SK-N-SH treated with all-trans-retinoic acid at 6 μM for 48 hours (cell line): ENCODE data around the gene NEURL1B.

Source experiments
- ATAC-seq: fragments of 200-7000 bp; cut with Tn5 transposase; 3 replicates; pipeline ENCODE4 v1.9.1; 2020; ENCODE audit warnings: mild to moderate bottlenecking, moderate library complexity
- ARNTL ChIP-seq: fragments of 450-650 bp; formaldehyde crosslinking; IDR thresholded peaks from 2 replicates; pipeline ENCODE4 v1.5.0; 2020; ENCODE audit warnings: low read depth, mild to moderate bottlenecking, moderate library complexity, borderline replicate concordance
- BACH2 ChIP-seq: fragments of 250-450 bp; sonication (Bioruptor Pico); IDR thresholded peaks from 2 replicates; pipeline ENCODE4 v1.9.0; 2021; ENCODE audit warnings: mild to moderate bottlenecking, borderline replicate concordance
- CSDC2 ChIP-seq: fragments of 250-450 bp; sonication (Bioruptor Pico); IDR thresholded peaks from 2 replicates; pipeline ENCODE4 v1.5.0; 2020; ENCODE audit warnings: mild to moderate bottlenecking, moderate library complexity
- ESRRG ChIP-seq: fragments of 250-450 bp; sonication (Bioruptor Pico); IDR thresholded peaks from 2 replicates; pipeline ENCODE4 v1.6.1; 2021; ENCODE audit warnings: mild to moderate bottlenecking
- ISL1 ChIP-seq: fragments of 250-450 bp; sonication (Bioruptor Pico); IDR thresholded peaks from 2 replicates; pipeline ENCODE4 v2.1.2; 2022; ENCODE audit warnings: mild to moderate bottlenecking, moderate library complexity
- OSR1 ChIP-seq: fragments of 250-450 bp; sonication (Bioruptor Pico); IDR thresholded peaks from 2 replicates; pipeline ENCODE4 v1.8.0; 2022; ENCODE audit warnings: moderate library complexity, mild to moderate bottlenecking, inconsistent platforms
- PPARA ChIP-seq: fragments of 250-450 bp; sonication (Bioruptor Pico); IDR thresholded peaks from 2 replicates; pipeline ENCODE4 v1.5.0; 2020; ENCODE audit warnings: mild to moderate bottlenecking, borderline replicate concordance
- RARB ChIP-seq: fragments of 250-450 bp; sonication (Bioruptor Pico); IDR thresholded peaks from 2 replicates; pipeline ENCODE4 v1.8.0; 2021; ENCODE audit warnings: mild to moderate bottlenecking, moderate library complexity
- SNAI2 ChIP-seq: fragments of 250-450 bp; sonication (Bioruptor Pico); IDR thresholded peaks from 2 replicates; pipeline ENCODE4 v1.5.0; 2020; ENCODE audit warnings: mild to moderate bottlenecking, moderate library complexity
- TCF4 ChIP-seq: fragments of 250-450 bp; sonication (Bioruptor Pico); IDR thresholded peaks from 2 replicates; pipeline ENCODE4 v1.8.0; 2021; ENCODE audit warnings: mild to moderate bottlenecking, moderate library complexity, borderline replicate concordance
- TOX ChIP-seq: fragments of 250-450 bp; sonication (Bioruptor Pico); IDR thresholded peaks from 2 replicates; pipeline ENCODE4 v1.8.0; 2021; ENCODE audit warnings: mild to moderate bottlenecking, moderate library complexity, borderline replicate concordance
- ZC3H10 ChIP-seq: fragments of 250-450 bp; sonication (Bioruptor Pico); IDR thresholded peaks from 2 replicates; pipeline ENCODE4 v1.5.1; 2021; ENCODE audit warnings: mild to moderate bottlenecking, moderate library complexity
- ZFP3 ChIP-seq: fragments of 250-450 bp; sonication (Bioruptor Pico); IDR thresholded peaks from 2 replicates; pipeline ENCODE4 v1.5.0; 2020; ENCODE audit warnings: mild to moderate bottlenecking, moderate library complexity
- ZFP30 ChIP-seq: fragments of 450-650 bp; formaldehyde crosslinking; IDR thresholded peaks from 2 replicates; pipeline ENCODE4 v1.5.0; 2022; ENCODE audit warnings: mild to moderate bottlenecking, moderate library complexity
- ZNF565 ChIP-seq: fragments of 450-650 bp; formaldehyde crosslinking; conservative IDR thresholded peaks from 2 replicates; pipeline ENCODE4 v1.5.0; 2020; ENCODE audit warnings: low read depth, mild to moderate bottlenecking, moderate library complexity
- ZNF70 ChIP-seq: fragments of 450-650 bp; formaldehyde crosslinking; IDR thresholded peaks from 2 replicates; pipeline ENCODE4 v1.5.0; 2020; ENCODE audit warnings: mild to moderate bottlenecking, moderate library complexity
- ZNF8 ChIP-seq: fragments of 450-650 bp; formaldehyde crosslinking; IDR thresholded peaks from 2 replicates; pipeline ENCODE4 v1.5.0; 2020; ENCODE audit warnings: mild to moderate bottlenecking, moderate library complexity
- TF ChIP-seq, protein P1 (sequence below): fragments of 250-450 bp; sonication (Bioruptor Pico); IDR thresholded peaks from 2 replicates; pipeline ENCODE4 v1.8.0; 2020; ENCODE audit warnings: mild to moderate bottlenecking, moderate library complexity, borderline replicate concordance
- TF ChIP-seq, protein P2 (sequence below): fragments of 250-450 bp; sonication (Bioruptor Pico); IDR thresholded peaks from 2 replicates; pipeline ENCODE4 v1.8.0; 2021; ENCODE audit warnings: low read depth, mild to moderate bottlenecking, moderate library complexity, borderline replicate concordance
- TF ChIP-seq, protein P3 (sequence below): fragments of 250-450 bp; sonication (Bioruptor Pico); IDR thresholded peaks from 2 replicates; pipeline ENCODE4 v1.5.1; 2021; ENCODE audit warnings: mild to moderate bottlenecking, moderate library complexity
- TF ChIP-seq, protein P4 (sequence below): fragments of 250-450 bp; sonication (Bioruptor Pico); IDR thresholded peaks from 2 replicates; pipeline ENCODE4 v1.5.1; 2020; ENCODE audit warnings: low read depth, mild to moderate bottlenecking, moderate library complexity
- TF ChIP-seq, protein P5 (sequence below): fragments of 250-450 bp; sonication (Bioruptor Pico); IDR thresholded peaks from 2 replicates; pipeline ENCODE4 v1.5.0; 2020; ENCODE audit warnings: mild to moderate bottlenecking, moderate library complexity

Gene NEURL1B

DNA sequence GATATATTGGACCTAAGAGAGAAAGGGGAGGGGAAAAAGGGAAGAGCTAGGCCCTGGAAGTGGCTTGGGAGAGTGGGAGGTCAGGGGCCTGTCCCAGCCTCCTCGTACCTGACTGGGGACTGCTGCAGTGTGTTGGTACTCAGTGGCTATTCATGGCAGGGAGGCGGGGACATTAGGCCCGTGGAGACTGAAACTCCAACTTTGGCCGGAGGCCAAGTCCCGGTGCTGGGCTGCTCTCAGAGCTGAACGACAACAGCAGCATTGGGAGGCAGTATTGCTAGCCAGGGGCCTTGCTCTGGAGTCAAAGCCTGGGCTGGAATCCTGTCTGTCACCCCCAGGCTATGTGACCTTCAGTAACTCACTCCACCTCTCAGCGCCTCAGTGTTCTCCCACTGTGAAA lies 37.8 kb downstream of the NEURL1B start:
- ATAC-seq: no peak
- TF ChIP-seq BACH2 (no peak), PPARA (CRISPR knock-in tag) (no peak), ZFP3 (no peak), ISL1 (CRISPR knock-in tag) (no peak), ZFP30 (no peak), TCF4 (no peak), ZNF565 (no peak), ESRRG (CRISPR knock-in tag) (no peak), TOX (no peak), SNAI2 (CRISPR knock-in tag) (no peak), ZC3H10 (no peak), CSDC2 (CRISPR knock-in tag) (no peak)
- TF ChIP-seq, protein P1, sequence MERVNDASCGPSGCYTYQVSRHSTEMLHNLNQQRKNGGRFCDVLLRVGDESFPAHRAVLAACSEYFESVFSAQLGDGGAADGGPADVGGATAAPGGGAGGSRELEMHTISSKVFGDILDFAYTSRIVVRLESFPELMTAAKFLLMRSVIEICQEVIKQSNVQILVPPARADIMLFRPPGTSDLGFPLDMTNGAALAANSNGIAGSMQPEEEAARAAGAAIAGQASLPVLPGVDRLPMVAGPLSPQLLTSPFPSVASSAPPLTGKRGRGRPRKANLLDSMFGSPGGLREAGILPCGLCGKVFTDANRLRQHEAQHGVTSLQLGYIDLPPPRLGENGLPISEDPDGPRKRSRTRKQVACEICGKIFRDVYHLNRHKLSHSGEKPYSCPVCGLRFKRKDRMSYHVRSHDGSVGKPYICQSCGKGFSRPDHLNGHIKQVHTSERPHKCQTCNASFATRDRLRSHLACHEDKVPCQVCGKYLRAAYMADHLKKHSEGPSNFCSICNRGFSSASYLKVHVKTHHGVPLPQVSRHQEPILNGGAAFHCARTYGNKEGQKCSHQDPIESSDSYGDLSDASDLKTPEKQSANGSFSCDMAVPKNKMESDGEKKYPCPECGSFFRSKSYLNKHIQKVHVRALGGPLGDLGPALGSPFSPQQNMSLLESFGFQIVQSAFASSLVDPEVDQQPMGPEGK: no peak
- TF ChIP-seq, protein P2, sequence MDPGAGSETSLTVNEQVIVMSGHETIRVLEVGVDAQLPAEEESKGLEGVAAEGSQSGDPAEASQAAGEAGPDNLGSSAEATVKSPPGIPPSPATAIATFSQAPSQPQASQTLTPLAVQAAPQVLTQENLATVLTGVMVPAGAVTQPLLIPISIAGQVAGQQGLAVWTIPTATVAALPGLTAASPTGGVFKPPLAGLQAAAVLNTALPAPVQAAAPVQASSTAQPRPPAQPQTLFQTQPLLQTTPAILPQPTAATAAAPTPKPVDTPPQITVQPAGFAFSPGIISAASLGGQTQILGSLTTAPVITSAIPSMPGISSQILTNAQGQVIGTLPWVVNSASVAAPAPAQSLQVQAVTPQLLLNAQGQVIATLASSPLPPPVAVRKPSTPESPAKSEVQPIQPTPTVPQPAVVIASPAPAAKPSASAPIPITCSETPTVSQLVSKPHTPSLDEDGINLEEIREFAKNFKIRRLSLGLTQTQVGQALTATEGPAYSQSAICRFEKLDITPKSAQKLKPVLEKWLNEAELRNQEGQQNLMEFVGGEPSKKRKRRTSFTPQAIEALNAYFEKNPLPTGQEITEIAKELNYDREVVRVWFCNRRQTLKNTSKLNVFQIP: no peak
- TF ChIP-seq, protein P3, sequence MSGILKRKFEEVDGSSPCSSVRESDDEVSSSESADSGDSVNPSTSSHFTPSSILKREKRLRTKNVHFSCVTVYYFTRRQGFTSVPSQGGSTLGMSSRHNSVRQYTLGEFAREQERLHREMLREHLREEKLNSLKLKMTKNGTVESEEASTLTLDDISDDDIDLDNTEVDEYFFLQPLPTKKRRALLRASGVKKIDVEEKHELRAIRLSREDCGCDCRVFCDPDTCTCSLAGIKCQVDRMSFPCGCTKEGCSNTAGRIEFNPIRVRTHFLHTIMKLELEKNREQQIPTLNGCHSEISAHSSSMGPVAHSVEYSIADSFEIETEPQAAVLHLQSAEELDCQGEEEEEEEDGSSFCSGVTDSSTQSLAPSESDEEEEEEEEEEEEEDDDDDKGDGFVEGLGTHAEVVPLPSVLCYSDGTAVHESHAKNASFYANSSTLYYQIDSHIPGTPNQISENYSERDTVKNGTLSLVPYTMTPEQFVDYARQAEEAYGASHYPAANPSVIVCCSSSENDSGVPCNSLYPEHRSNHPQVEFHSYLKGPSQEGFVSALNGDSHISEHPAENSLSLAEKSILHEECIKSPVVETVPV (CRISPR knock-in tag): no peak
- TF ChIP-seq, protein P4, sequence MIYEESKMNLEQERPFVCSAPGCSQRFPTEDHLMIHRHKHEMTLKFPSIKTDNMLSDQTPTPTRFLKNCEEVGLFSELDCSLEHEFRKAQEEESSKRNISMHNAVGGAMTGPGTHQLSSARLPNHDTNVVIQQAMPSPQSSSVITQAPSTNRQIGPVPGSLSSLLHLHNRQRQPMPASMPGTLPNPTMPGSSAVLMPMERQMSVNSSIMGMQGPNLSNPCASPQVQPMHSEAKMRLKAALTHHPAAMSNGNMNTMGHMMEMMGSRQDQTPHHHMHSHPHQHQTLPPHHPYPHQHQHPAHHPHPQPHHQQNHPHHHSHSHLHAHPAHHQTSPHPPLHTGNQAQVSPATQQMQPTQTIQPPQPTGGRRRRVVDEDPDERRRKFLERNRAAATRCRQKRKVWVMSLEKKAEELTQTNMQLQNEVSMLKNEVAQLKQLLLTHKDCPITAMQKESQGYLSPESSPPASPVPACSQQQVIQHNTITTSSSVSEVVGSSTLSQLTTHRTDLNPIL (CRISPR knock-in tag): no peak

DNA sequence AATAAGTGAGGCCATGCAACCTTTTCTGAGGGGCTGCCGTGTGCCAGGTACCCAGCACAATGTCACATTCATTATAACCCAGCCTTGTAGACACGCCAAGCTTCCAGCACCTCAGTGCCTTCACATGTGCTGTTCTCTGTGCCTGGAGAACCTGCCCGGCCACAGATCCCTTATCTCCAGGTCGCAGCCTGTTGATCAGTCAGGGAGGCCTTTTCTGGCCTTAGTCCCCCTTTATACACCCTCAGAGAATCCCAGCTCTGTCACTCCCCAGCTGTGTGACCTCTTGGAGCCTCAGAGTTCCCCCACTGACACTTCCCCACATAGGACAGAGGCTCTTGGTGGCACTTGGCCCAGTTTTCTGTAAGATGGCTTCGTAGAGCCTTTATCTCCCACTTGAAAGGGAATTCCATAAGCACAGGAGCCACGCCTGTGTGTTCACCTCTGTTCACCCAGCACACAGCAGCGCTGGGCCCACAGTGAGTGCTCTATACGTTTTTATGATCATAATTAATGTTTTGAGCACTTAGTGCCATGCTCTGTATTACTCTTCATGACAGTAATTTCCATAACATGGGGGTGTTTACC lies 38.7 kb downstream of the NEURL1B start:
- ATAC-seq: no peak
- TF ChIP-seq PPARA (CRISPR knock-in tag): no peak
- TF ChIP-seq ZNF8 (CRISPR knock-in tag): no peak
- no peak for TF ChIP-seq BACH2
- no peak for TF ChIP-seq ZNF70
- TF ChIP-seq RARB: no peak
- TF ChIP-seq, protein P3 (CRISPR knock-in tag): no peak
- TF ChIP-seq ESRRG (CRISPR knock-in tag): no peak

DNA sequence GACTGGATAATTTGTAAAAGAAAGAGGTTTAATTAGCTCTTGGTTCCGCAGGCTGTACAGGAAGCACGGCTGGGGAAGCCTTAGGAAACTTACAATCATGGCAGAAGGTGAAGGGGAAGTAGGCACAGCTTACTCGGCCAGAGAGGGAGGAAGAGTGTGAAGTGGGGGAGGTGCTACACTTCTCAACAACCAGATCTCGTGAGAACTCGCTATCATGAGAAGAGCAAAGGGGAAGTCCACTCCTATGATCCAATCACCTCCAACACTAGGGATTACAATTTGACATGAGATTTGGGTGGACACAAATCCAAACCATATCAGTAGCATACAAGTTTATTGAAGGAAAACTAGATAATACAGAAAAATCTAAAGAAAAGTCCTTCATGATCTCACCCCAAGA lies 39.9 kb downstream of the NEURL1B start:
- no peak for ATAC-seq
- no peak for TF ChIP-seq PPARA (CRISPR knock-in tag)

DNA sequence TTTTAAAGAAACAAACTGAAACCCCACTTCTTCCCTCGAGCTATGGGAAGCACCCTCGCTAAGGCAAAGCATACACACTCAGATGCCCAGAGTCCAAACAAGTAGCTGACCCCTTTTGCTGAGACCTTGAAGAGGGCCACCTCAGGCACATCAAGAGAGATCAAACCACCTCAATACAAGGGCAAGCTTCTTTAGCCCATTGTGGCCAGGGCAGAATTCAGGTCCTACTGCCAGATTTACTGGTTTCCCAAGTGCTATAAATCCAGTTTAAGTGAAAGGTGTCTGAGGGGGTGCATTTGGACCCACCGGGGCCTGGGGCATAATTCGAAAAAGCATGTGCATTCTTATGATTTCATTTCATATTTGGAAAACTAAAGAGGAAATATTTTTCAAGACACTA lies 40.4 kb downstream of the NEURL1B start:
- no peak for ATAC-seq
- TF ChIP-seq, protein P5, sequence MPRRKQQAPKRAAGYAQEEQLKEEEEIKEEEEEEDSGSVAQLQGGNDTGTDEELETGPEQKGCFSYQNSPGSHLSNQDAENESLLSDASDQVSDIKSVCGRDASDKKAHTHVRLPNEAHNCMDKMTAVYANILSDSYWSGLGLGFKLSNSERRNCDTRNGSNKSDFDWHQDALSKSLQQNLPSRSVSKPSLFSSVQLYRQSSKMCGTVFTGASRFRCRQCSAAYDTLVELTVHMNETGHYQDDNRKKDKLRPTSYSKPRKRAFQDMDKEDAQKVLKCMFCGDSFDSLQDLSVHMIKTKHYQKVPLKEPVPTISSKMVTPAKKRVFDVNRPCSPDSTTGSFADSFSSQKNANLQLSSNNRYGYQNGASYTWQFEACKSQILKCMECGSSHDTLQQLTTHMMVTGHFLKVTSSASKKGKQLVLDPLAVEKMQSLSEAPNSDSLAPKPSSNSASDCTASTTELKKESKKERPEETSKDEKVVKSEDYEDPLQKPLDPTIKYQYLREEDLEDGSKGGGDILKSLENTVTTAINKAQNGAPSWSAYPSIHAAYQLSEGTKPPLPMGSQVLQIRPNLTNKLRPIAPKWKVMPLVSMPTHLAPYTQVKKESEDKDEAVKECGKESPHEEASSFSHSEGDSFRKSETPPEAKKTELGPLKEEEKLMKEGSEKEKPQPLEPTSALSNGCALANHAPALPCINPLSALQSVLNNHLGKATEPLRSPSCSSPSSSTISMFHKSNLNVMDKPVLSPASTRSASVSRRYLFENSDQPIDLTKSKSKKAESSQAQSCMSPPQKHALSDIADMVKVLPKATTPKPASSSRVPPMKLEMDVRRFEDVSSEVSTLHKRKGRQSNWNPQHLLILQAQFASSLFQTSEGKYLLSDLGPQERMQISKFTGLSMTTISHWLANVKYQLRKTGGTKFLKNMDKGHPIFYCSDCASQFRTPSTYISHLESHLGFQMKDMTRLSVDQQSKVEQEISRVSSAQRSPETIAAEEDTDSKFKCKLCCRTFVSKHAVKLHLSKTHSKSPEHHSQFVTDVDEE (CRISPR knock-in tag): no peak
- TF ChIP-seq, protein P3 (CRISPR knock-in tag): no peak
- TF ChIP-seq ZNF70: no peak
- no peak for TF ChIP-seq ZC3H10
- no peak for TF ChIP-seq TOX
- no peak for TF ChIP-seq OSR1 (CRISPR knock-in tag)
- TF ChIP-seq ZFP3: no peak
- no peak for TF ChIP-seq ESRRG (CRISPR knock-in tag)
- no peak for TF ChIP-seq ARNTL (CRISPR knock-in tag)
- TF ChIP-seq PPARA (CRISPR knock-in tag): no peak
- no peak for TF ChIP-seq ZNF8 (CRISPR knock-in tag)
- TF ChIP-seq TCF4: no peak
- TF ChIP-seq ZNF565: no peak
- TF ChIP-seq RARB: no peak
